ENCODE measurements around the gene TEAD1. TPM values are rescaled to one million over a fixed set of nuclear protein-coding genes. Genes with fewer than 3 reads are reported as not detected.

TEAD1 gene
- total and polyA plus RNA-seq, 3 experiments from 2014 or later = 0.59 to 0.89 TPM; not detected in 1

DNA sequence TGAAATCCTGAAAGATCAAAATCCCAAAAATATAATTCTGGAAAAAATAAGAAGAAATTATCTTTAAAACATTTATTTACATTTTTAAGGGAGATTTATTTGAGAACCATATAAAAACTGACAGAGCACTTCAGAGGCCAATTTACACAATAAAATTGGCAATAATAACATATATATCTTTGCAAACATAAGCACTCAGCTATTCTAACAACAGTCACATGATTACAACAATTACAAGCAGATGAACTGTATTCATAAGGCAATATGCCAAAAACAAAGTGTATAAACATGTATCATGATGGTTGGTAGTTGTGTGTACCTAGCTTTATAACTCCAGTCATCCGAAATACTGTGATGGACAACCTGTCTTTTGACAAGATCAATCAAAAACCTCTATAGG lies 317.2 kb downstream of the TEAD1 start:
- DNase-seq = no peak
- no peak overlapping the region for H3K4me3 Mint-ChIP-seq

GRCh38 chr11:12993626-12994025 lies 319.4 kb downstream of the TEAD1 start:
- Histone ChIP-seq H3K27ac (ENCODE audit: low read depth, low read length) (no peak overlapping the region), H3K36me3 (ENCODE audit: insufficient read depth, low read length) (no peaks in the 10 kb centered on the region), H3K4me1 (ENCODE audit: insufficient read depth, low read length) (no peaks in the 10 kb centered on the region), H3K27me3 (ENCODE audit: insufficient read depth, low read length, poor library complexity, severe bottlenecking) (no peaks in the 10 kb centered on the region), H3K9me3 (ENCODE audit: low read length) (no peaks in the 10 kb centered on the region), H3K4me3 (ENCODE audit: low read length) (no peak overlapping the region)
- H3K4me3 Mint-ChIP-seq = no peak overlapping the region
- ChIA-PET POLR2A (no interaction called here), CTCF (no interaction called here)
- H3K27ac Mint-ChIP-seq = no peak overlapping the region
- H3K36me3 Mint-ChIP-seq = no peaks in the 10 kb centered on the region
- DNase-seq = no peak
- peaks cover 9 to 17% of the 10 kb centered on the region in 2 donors for H3K27me3 Mint-ChIP-seq
- H3K9me3 Mint-ChIP-seq = peaks cover 0 to 3% (median 0%) of the 10 kb centered on the region in 5 donors
- no peaks in the 10 kb centered on the region for H3K4me1 Mint-ChIP-seq

More for the DNA sequence above, 317.2 kb downstream of the TEAD1 start:
- Histone ChIP-seq H3K36me3 (ENCODE audit: insufficient read depth, low read length) (no peaks in the 10 kb centered on the region), H3K4me3 (ENCODE audit: low read length) (no peak overlapping the region), H3K27me3 (ENCODE audit: insufficient read depth, low read length, poor library complexity, severe bottlenecking) (no peaks in the 10 kb centered on the region), H3K4me1 (ENCODE audit: insufficient read depth, low read length) (no peaks in the 10 kb centered on the region), H3K27ac (ENCODE audit: low read depth, low read length) (no peak overlapping the region), H3K9me3 (ENCODE audit: low read length) (no peaks in the 10 kb centered on the region)
- no peak overlapping the region for H3K27ac Mint-ChIP-seq
- H3K27me3 Mint-ChIP-seq = peaks cover 5 to 26% of the 10 kb centered on the region in 2 donors
- no peaks in the 10 kb centered on the region for H3K4me1 Mint-ChIP-seq
- no peaks in the 10 kb centered on the region for H3K36me3 Mint-ChIP-seq
- ChIA-PET POLR2A (no interaction called here), CTCF (interaction anchor here (0.8 kb wide), 1 partner anchor 11 kb away, joined by 3 read pairs; no protein-coding TSS in a partner anchor)
- H3K9me3 Mint-ChIP-seq = peaks cover 0 to 2% (median 0%) of the 10 kb centered on the region in 5 donors
